ENCODE data around the gene PRTN3.

- TF ChIP-seq, protein P1, sequence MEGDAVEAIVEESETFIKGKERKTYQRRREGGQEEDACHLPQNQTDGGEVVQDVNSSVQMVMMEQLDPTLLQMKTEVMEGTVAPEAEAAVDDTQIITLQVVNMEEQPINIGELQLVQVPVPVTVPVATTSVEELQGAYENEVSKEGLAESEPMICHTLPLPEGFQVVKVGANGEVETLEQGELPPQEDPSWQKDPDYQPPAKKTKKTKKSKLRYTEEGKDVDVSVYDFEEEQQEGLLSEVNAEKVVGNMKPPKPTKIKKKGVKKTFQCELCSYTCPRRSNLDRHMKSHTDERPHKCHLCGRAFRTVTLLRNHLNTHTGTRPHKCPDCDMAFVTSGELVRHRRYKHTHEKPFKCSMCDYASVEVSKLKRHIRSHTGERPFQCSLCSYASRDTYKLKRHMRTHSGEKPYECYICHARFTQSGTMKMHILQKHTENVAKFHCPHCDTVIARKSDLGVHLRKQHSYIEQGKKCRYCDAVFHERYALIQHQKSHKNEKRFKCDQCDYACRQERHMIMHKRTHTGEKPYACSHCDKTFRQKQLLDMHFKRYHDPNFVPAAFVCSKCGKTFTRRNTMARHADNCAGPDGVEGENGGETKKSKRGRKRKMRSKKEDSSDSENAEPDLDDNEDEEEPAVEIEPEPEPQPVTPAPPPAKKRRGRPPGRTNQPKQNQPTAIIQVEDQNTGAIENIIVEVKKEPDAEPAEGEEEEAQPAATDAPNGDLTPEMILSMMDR (optimal IDR thresholded peaks at IDR 0.05 in 1 of 3, IDR thresholded peaks at IDR 0.05 in 1 of 3, conservative IDR thresholded peaks at IDR 0.05 in 1 of 3; ENCODE audit: extremely low read depth in 1 of 3, insufficient read depth in 2 of 3, low read length in 3 of 3) = no peak
- TF ChIP-seq EZH2 (IDR thresholded peaks at IDR 0.05; ENCODE audit: low read length) = no peak
These were observed 27.9 kb downstream of the PRTN3 start for GRCh38 chr19:868458-869244.
